DOHH2 (cell line): ENCODE results near the gene DUS3L.

Experiments
- CTCF ChIP-seq: fragments of 200-600 bp; sonication (generic); IDR thresholded peaks from one replicate; pipeline ENCODE4 v1.5.1; 2014; ENCODE audit warnings: antibody characterized with exemption, mild to moderate bottlenecking, low read depth, low read length; ENCODE audit not compliant: poor library complexity, severe bottlenecking
- EZH2phosphoT487 ChIP-seq: fragments of 200-600 bp; sonication (generic); IDR thresholded peaks from 2 replicates; pipeline ENCODE4 v1.6.1; 2017; ENCODE audit warnings: borderline replicate concordance, mild to moderate bottlenecking, antibody characterized with exemption, low read length, moderate library complexity, mixed read lengths

GRCh38 chr19:5821521-5822180 lies 30.7 kb upstream of the DUS3L start:
- TF ChIP-seq CTCF, result no peak
- TF ChIP-seq EZH2phosphoT487, result no peak
